PC-3 (cell line): Measurements from ENCODE around the gene KRTAP10-7. TPM values are rescaled to one million over a fixed set of nuclear protein-coding genes. Genes with fewer than 3 reads are reported as not detected.
A peak's percentile ranks its signal among the peaks of the same experiment; 100 is the strongest.
"Not testable (repeated sequence)": the region's sequence is repeated elsewhere in the genome, so short reads cannot be mapped to it uniquely, and the experiment has no call there.

ENCODE experiments used
- ATAC-seq: fragments of 200-7000 bp; cut with Tn5 transposase; 2 replicates; pipeline ENCODE4 v1.9.1; 2020; ENCODE audit warnings: mild to moderate bottlenecking, moderate library complexity
- BruUV-seq: library from RNA; stranded (reverse); fragments of 400-500 nt; replicated peaks from 2 replicates; lab custom pipeline; 2021; lab: Mats Ljungman, UMichigan
- CTCF ChIA-PET: fragments of 300-600 bp; sonication (Branson Sonifier 250); formaldehyde crosslinking; loops from one replicate; lab custom pipeline; 2022; ENCODE audit warnings: antibody characterized with exemption; lab: Charles Lee
- POLR2A ChIA-PET: fragments of 300-600 bp; sonication (Branson Sonifier 250); formaldehyde crosslinking; loops from one replicate; lab custom pipeline; 2022; ENCODE audit warnings: antibody characterized with exemption; ENCODE audit not compliant: unreplicated experiment; lab: Charles Lee
- DNase-seq: peaks from one replicate; pipeline ENCODE4 v3.0.0-alpha.2; 2015
- H2AFZ ChIP-seq: fragments of 300-600 bp; sonication (generic); 2 replicates; pipeline ENCODE4 v1.6.0; 2016; ENCODE audit warnings: antibody characterized with exemption, low read length
- H3F3A ChIP-seq: fragments of 300-600 bp; sonication (generic); one replicate; pipeline ENCODE4 v1.6.0; 2017; ENCODE audit warnings: antibody characterized with exemption, low read length, control low read depth, mild to moderate bottlenecking; ENCODE audit not compliant: unreplicated experiment
- H3K27ac ChIP-seq: fragments of 300-600 bp; sonication (generic); 2 replicates; pipeline ENCODE4 v1.5.1; 2016; ENCODE audit warnings: mild to moderate bottlenecking, low read length
- H3K27me3 ChIP-seq: fragments of 300-600 bp; sonication (generic); 2 replicates; pipeline ENCODE4 v1.6.1; 2016; ENCODE audit warnings: low read length, mixed read lengths
- H3K36me3 ChIP-seq: fragments of 300-600 bp; sonication (generic); 2 replicates; pipeline ENCODE4 v1.6.1; 2016; ENCODE audit warnings: low read depth, mixed run types, low read length, mixed read lengths
- H3K4me1 ChIP-seq: fragments of 300-600 bp; sonication (generic); 2 replicates; pipeline ENCODE4 v1.5.1; 2016; ENCODE audit warnings: low read length; ENCODE audit not compliant: insufficient read depth
- H3K4me2 ChIP-seq: fragments of 300-600 bp; sonication (generic); 2 replicates; pipeline ENCODE4 v1.6.0; 2016; ENCODE audit warnings: low read length
- H3K4me3 ChIP-seq: fragments of 300-600 bp; sonication (generic); 2 replicates; pipeline ENCODE4 v1.5.1; 2016; ENCODE audit warnings: mild to moderate bottlenecking, low read length, mixed read lengths
- H3K79me2 ChIP-seq: fragments of 300-600 bp; sonication (generic); 2 replicates; pipeline ENCODE4 v1.6.1; 2017; ENCODE audit warnings: low read length, mixed read lengths
- H3K9ac ChIP-seq: fragments of 300-600 bp; sonication (generic); 2 replicates; pipeline ENCODE4 v1.6.0; 2016; ENCODE audit warnings: mild to moderate bottlenecking, low read length
- H3K9me2 ChIP-seq: fragments of 300-600 bp; sonication (generic); replicated peaks from 2 replicates; pipeline ENCODE4 v1.6.1; 2016; ENCODE audit warnings: mixed run types, low read length, mixed read lengths
- H3K9me3 ChIP-seq: fragments of 300-600 bp; sonication (generic); 2 replicates; pipeline ENCODE4 v1.6.1; 2016; ENCODE audit warnings: low read length, mixed read lengths
- H4K20me1 ChIP-seq: fragments of 300-600 bp; sonication (generic); 2 replicates; pipeline ENCODE4 v1.6.1; 2016; ENCODE audit warnings: low read length, mixed read lengths
- CTCF ChIP-seq: fragments of 300-600 bp; sonication (generic); conservative IDR thresholded peaks from 2 replicates; pipeline ENCODE4 v1.5.1; 2017; ENCODE audit warnings: antibody characterized with exemption, low read depth, mild to moderate bottlenecking, low read length
- EZH2 ChIP-seq: fragments of 300-600 bp; sonication (generic); IDR thresholded peaks from one replicate; pipeline ENCODE4 v1.6.1; 2017; ENCODE audit warnings: antibody characterized with exemption, mild to moderate bottlenecking, low read length; ENCODE audit not compliant: unreplicated experiment
- EZH2phosphoT487 ChIP-seq: fragments of 300-600 bp; sonication (generic); IDR thresholded peaks from 2 replicates; pipeline ENCODE4 v1.6.1; 2018; ENCODE audit warnings: mild to moderate bottlenecking, antibody characterized with exemption, low read length, borderline replicate concordance
- intact Hi-C: fragments of 100-400 bp; cut with micrococcal nuclease; formaldehyde crosslinking; loops from 2 replicates; pipeline ENCODE4 v1.9.0; 2023
- total RNA-seq: library from RNA; depleted of rRNA; stranded (reverse); fragments of >200 nt; gene quantifications from 2 replicates; pipeline ENCODE4 v1.2.3, GENCODE V29; 2014

KRTAP10-7 gene
- total RNA-seq, 1 experiment from 2014 or later = not detected

- intact Hi-C loops = no loop called here
- no peak overlapping the region for H3K4me2 ChIP-seq
- no peaks in the 10 kb centered on the region for H3K79me2 ChIP-seq
- DNase-seq (no peak), ATAC-seq (no peak)
- CTCF ChIA-PET = interaction anchor here (1.7 kb wide), 1 partner anchor 215 kb away, joined by 4 read pairs; no protein-coding TSS in a partner anchor
- no peaks in the 10 kb centered on the region for H3K27me3 ChIP-seq
- H2AFZ ChIP-seq = no peak overlapping the region
- H3F3A ChIP-seq = no peaks in the 10 kb centered on the region
- H3K27ac ChIP-seq = no peak overlapping the region
- no peaks in the 10 kb centered on the region for H3K36me3 ChIP-seq
- POLR2A ChIA-PET = no interaction called here
- H3K4me1 ChIP-seq = peaks cover 10% of the 10 kb centered on the region; the same call in 1 of the 2 replicates
- no peak overlapping the region for H3K9ac ChIP-seq
- no peaks in the 10 kb centered on the region for H3K9me2 ChIP-seq
- BruUV-seq = no TSS peak
- no peak for TF ChIP-seq CTCF
- no peak for TF ChIP-seq EZH2
- no peak for TF ChIP-seq EZH2phosphoT487
- H4K20me1 ChIP-seq = no peaks in the 10 kb centered on the region
- H3K9me3 ChIP-seq = 0 out of 2 replicates have a peak, but pooled peaks cover 5% of the 10 kb centered on the region
- no peak overlapping the region for H3K4me3 ChIP-seq
Measured at GRCh38 chr21:44579056-44579832, 21.2 kb upstream of the KRTAP10-7 start.

GRCh38 chr21:44579833-44580144 is 20.6 kb upstream of the KRTAP10-7 start:
- Histone ChIP-seq H3K4me1 (peaks cover 10% of the 10 kb centered on the region; the same call in 1 of the 2 replicates), H4K20me1 (no peaks in the 10 kb centered on the region), H3F3A (no peaks in the 10 kb centered on the region), H3K9ac (no peak overlapping the region), H3K9me2 (no peaks in the 10 kb centered on the region), H3K27me3 (no peaks in the 10 kb centered on the region), H3K4me3 (peak overlapping the region; percentile 51; the same call in 1 of the 2 replicates), H3K9me3 (0 out of 2 replicates have a peak, but pooled peaks cover 5% of the 10 kb centered on the region), H3K36me3 (no peaks in the 10 kb centered on the region), H3K4me2 (peak overlapping the region; percentile 82), H3K79me2 (no peaks in the 10 kb centered on the region), H3K27ac (no peak overlapping the region), H2AFZ (peak overlapping the region; percentile 61; the same call in 1 of the 2 replicates)
- ChIA-PET CTCF (interaction anchor here (1.7 kb wide), 1 partner anchor 214 kb away, joined by 4 read pairs; no protein-coding TSS in a partner anchor), POLR2A (no interaction called here)
- TF ChIP-seq EZH2phosphoT487 = no peak
- TF ChIP-seq CTCF = no peak
- intact Hi-C loops = no loop called here
- no TSS peak for BruUV-seq
- peak; percentile 8 for ATAC-seq
- no peak for DNase-seq

- CTCF ChIA-PET = interaction anchor here (0.6 to 1.7 kb wide), 3 partner anchors 92 to 213 kb away, joined by 4 to 12 read pairs (median 4); no protein-coding TSS in a partner anchor
- DNase-seq = peak; percentile 64
Measured at GRCh38 chr21:44580231-44580821, 20.1 kb upstream of the KRTAP10-7 start, which contains the start of gene KRTAP10-5. Gene KRTAP10-5, minus strand, starts transcription at chr21:44580604. Its CDS starts 26 bp downstream, at chr21:44580578.

More at GRCh38 chr21:44580231-44580821, 20.1 kb upstream of the KRTAP10-7 start, which contains the start of gene KRTAP10-5:
- H3K9me2 ChIP-seq, H3K4me1 ChIP-seq, POLR2A ChIA-PET, BruUV-seq, H3K36me3 ChIP-seq, H3F3A ChIP-seq, H3K27me3 ChIP-seq, H3K9me3 ChIP-seq, H4K20me1 ChIP-seq, H3K79me2 ChIP-seq, intact Hi-C loops: not testable (repeated sequence)
- Histone ChIP-seq H2AFZ (peak within 1 kb of the TSS; percentile 61), H3K9ac (peak within 1 kb of the TSS; percentile 11; the same call in 1 of the 2 replicates), H3K4me2 (peak within 1 kb of the TSS; percentile 82), H3K4me3 (peak within 1 kb of the TSS; percentile 51), H3K27ac (peak within 1 kb of the TSS; percentile 40)
- peak; percentile 86 for ATAC-seq
